ENCODE measurements around the gene CALML6.

CALML6 gene

GRCh38 chr1:1879942-1880341 is 35.1 kb upstream of the CALML6 start:
- Histone ChIP-seq H3K9ac (ENCODE audit: low read length) (no peak overlapping the region), H3K27ac (ENCODE audit: low read depth, low read length) (no peak overlapping the region), H2AFZ (ENCODE audit: low read depth, low read length, severe bottlenecking) (no peak overlapping the region), H3K36me3 (ENCODE audit: low read length) (0 out of 2 replicates have a peak, but pooled peaks cover 9% of the 10 kb centered on the region), H3K79me2 (ENCODE audit: insufficient read depth, low read length) (peaks cover 100% of the 10 kb centered on the region), H3K9me3 (ENCODE audit: insufficient read depth, low read length) (no peaks in the 10 kb centered on the region), H3K4me2 (ENCODE audit: low read depth, low read length, poor library complexity, severe bottlenecking) (no peak overlapping the region), H3K4me3 (ENCODE audit: insufficient read depth, low read length, poor library complexity, severe bottlenecking) (no peak overlapping the region), H3F3A (ENCODE audit: insufficient read depth) (no peaks in the 10 kb centered on the region), H3K9me2 (replicated peaks; ENCODE audit: insufficient read depth, low read length) (no peaks in the 10 kb centered on the region), H4K20me1 (ENCODE audit: low read depth, low read length) (peaks cover 29% of the 10 kb centered on the region; the same call in 1 of the 2 replicates), H3K27me3 (ENCODE audit: low read length) (no peaks in the 10 kb centered on the region)
- TF ChIP-seq CTCF (IDR thresholded peaks at IDR 0.05; ENCODE audit: insufficient read depth, low read length, poor library complexity, severe bottlenecking) (no peak), EZH2phosphoT487 (conservative IDR thresholded peaks at IDR 0.05; ENCODE audit: low read length) (no peak)

GRCh38 chr1:1880617-1881312 is 34.3 kb upstream of the CALML6 start:
- Histone ChIP-seq H3K9me2 (replicated peaks; ENCODE audit: insufficient read depth, low read length) (no peaks in the 10 kb centered on the region), H2AFZ (ENCODE audit: low read depth, low read length, severe bottlenecking) (no peak overlapping the region), H3K9me3 (ENCODE audit: insufficient read depth, low read length) (no peaks in the 10 kb centered on the region), H3K4me3 (ENCODE audit: insufficient read depth, low read length, poor library complexity, severe bottlenecking) (no peak overlapping the region), H3K27me3 (ENCODE audit: low read length) (no peaks in the 10 kb centered on the region), H3F3A (ENCODE audit: insufficient read depth) (no peaks in the 10 kb centered on the region), H3K36me3 (ENCODE audit: low read length) (0 out of 2 replicates have a peak, but pooled peaks cover 9% of the 10 kb centered on the region), H3K4me2 (ENCODE audit: low read depth, low read length, poor library complexity, severe bottlenecking) (no peak overlapping the region), H3K79me2 (ENCODE audit: insufficient read depth, low read length) (peaks cover 100% of the 10 kb centered on the region), H3K27ac (ENCODE audit: low read depth, low read length) (no peak overlapping the region), H3K9ac (ENCODE audit: low read length) (no peak overlapping the region), H4K20me1 (ENCODE audit: low read depth, low read length) (peaks cover 29% of the 10 kb centered on the region; the same call in 1 of the 2 replicates)
- TF ChIP-seq EZH2phosphoT487 (conservative IDR thresholded peaks at IDR 0.05; ENCODE audit: low read length) (no peak), CTCF (IDR thresholded peaks at IDR 0.05; ENCODE audit: insufficient read depth, low read length, poor library complexity, severe bottlenecking) (no peak)

- Histone ChIP-seq H2AFZ (ENCODE audit: low read depth, low read length, severe bottlenecking) (no peak overlapping the region), H3K9me2 (replicated peaks; ENCODE audit: insufficient read depth, low read length) (no peaks in the 10 kb centered on the region), H3K36me3 (ENCODE audit: low read length) (0 out of 2 replicates have a peak, but pooled peaks cover 3% of the 10 kb centered on the region), H4K20me1 (ENCODE audit: low read depth, low read length) (peaks cover 32% of the 10 kb centered on the region), H3K9ac (ENCODE audit: low read length) (no peak overlapping the region), H3K27me3 (ENCODE audit: low read length) (no peaks in the 10 kb centered on the region), H3K9me3 (ENCODE audit: insufficient read depth, low read length) (no peaks in the 10 kb centered on the region), H3K4me3 (ENCODE audit: insufficient read depth, low read length, poor library complexity, severe bottlenecking) (no peak overlapping the region), H3K79me2 (ENCODE audit: insufficient read depth, low read length) (peaks cover 100% of the 10 kb centered on the region), H3K4me2 (ENCODE audit: low read depth, low read length, poor library complexity, severe bottlenecking) (no peak overlapping the region), H3F3A (ENCODE audit: insufficient read depth) (peaks cover under 1% of the 10 kb centered on the region; the same call in 1 of the 2 replicates), H3K27ac (ENCODE audit: low read depth, low read length) (no peak overlapping the region)
- TF ChIP-seq CTCF (IDR thresholded peaks at IDR 0.05; ENCODE audit: insufficient read depth, low read length, poor library complexity, severe bottlenecking): no peak
- no peak for TF ChIP-seq EZH2phosphoT487 (conservative IDR thresholded peaks at IDR 0.05; ENCODE audit: low read length)
Observed at GRCh38 chr1:1881727-1882126, 33.3 kb upstream of the CALML6 start.
